GM13976 (cell line): ENCODE data around the gene RAP2A.
A peak's percentile ranks its signal among the peaks of the same experiment; 100 is the strongest.

Source experiments
- DNase-seq: peaks from one replicate; pipeline ENCODE4 v3.0.0; 2012; ENCODE audit warnings: low spot score
- in situ Hi-C: fragments of 300-500 bp; cut with MboI; formaldehyde crosslinking; loops from one replicate; pipeline ENCODE4 v1.12.0; 2022; ENCODE audit warnings: low sequenced_read_pairs, mixed read lengths, inconsistent platforms; ENCODE audit not compliant: unreplicated experiment
- TF ChIP-seq, protein P1 (sequence below): IDR thresholded peaks from 2 replicates; pipeline ENCODE4 v1.5.1; 2012; ENCODE audit warnings: borderline replicate concordance, mild to moderate bottlenecking; ENCODE audit not compliant: insufficient read depth; ENCODE audit errors: extremely low read depth, missing control alignments, control extremely low read depth

Gene RAP2A

GRCh38 chr13:97433727-97434396, at the start of gene RAP2A:
TSS of gene RAP2A (plus strand) at chr13:97434169. CDS start at chr13:97434471, 302 bp downstream.
- in situ Hi-C loops: loop anchor here (25.0 kb wide), 1 partner anchor 553 kb away; no protein-coding TSS in a partner anchor
- TF ChIP-seq, protein P1, sequence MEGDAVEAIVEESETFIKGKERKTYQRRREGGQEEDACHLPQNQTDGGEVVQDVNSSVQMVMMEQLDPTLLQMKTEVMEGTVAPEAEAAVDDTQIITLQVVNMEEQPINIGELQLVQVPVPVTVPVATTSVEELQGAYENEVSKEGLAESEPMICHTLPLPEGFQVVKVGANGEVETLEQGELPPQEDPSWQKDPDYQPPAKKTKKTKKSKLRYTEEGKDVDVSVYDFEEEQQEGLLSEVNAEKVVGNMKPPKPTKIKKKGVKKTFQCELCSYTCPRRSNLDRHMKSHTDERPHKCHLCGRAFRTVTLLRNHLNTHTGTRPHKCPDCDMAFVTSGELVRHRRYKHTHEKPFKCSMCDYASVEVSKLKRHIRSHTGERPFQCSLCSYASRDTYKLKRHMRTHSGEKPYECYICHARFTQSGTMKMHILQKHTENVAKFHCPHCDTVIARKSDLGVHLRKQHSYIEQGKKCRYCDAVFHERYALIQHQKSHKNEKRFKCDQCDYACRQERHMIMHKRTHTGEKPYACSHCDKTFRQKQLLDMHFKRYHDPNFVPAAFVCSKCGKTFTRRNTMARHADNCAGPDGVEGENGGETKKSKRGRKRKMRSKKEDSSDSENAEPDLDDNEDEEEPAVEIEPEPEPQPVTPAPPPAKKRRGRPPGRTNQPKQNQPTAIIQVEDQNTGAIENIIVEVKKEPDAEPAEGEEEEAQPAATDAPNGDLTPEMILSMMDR: peak; percentile 28

DNA sequence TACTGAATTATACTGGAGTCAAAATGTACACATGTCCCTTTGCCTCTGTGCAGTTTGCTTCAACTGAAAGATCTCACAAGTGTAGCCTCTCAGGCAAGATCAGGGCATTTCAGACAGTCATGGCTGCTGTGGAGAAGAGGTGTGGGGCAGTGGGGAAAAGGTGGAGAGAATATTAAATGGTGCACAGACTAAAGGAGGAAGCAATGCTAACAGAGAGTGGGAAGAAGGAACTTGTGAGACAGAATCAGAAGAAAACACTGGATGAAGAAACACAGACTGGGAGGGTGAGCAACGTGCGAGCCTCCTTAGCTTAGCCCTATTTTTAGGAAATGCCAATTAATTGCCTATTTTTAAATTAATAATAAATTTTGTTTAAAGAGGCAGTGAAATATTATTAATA, 49.6 kb upstream of the RAP2A start:
- DNase-seq: no peak
- in situ Hi-C loops: no loop called here
- TF ChIP-seq, protein P1: no peak

More at GRCh38 chr13:97433727-97434396, at the start of gene RAP2A:
- peak; percentile 85 for DNase-seq

- in situ Hi-C loops: no loop called here
- TF ChIP-seq, protein P1: no peak
- no peak for DNase-seq
Measured at GRCh38 chr13:97385146-97385545, 48.8 kb upstream of the RAP2A start.

DNA sequence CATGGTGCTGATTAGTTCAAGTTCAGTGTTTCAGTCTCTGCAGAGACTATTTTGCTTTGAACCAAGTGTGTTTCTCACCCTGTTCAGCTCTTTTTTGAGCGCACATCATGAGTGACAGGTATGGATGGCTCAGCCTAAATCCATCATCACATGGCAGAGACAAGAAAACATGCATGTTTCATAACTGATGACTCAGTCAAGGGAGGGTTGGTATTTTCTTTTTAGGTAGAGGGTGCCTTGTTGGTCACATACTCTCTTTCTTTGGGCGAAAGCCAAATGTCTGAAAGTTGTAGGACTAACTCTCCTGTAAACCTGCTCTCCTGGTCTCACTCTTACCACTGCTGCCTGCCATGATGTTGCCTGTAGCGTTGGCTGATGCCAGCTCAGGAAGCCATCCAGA, 48.1 kb upstream of the RAP2A start:
- DNase-seq: no peak
- in situ Hi-C loops: no loop called here
- TF ChIP-seq, protein P1: no peak

DNA sequence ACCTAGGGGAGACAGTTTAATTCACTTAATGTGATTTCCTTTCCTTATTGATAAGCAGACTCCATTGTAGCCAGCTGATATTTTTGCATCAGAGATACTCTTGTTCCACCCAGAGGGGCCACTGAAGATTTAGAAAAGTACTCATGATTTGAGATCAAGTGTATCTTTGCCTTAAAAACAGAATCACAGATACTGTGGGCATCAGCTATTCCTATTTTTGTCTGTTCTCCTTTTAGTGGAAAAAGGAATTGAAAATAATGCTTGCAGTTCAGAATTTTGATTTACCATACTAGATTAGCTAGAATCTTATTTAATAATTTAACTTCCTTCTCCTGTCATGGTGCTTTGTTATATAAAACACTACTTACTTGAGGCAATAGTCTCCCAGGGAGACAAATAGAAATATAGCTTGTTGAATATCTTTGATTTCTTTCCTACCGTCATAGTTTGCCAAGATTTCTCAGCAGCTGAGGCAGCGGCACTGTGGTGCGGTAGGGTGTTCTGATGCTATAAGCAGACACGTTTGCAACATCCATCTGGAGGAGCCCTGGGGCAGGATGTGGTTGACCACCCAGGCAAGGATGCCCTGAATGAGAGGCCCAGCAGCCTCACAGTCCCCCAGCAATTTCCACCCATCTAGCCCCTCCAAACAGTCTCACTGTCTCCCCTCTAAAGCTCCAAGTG, 47.0 kb upstream of the RAP2A start:
- TF ChIP-seq, protein P1: no peak
- in situ Hi-C loops: no loop called here
- DNase-seq: no peak

DNA sequence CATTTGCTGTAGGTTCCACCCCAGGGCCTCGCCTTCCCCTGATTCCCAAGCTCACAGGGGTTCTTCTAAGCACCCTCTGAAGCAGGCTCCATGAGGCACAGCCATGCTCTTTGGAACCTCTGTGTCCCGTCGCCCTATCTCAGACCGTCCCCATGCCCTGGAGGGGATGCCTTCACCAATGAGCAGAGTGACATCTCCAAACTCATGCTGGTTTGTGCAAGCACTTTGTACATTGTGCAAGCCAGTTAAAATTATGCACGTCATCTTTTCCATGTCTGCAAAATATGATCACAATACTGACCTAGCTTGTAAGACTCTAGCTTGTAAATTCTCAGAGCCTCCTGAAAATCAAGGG, 46.5 kb upstream of the RAP2A start:
- TF ChIP-seq, protein P1: no peak
- in situ Hi-C loops: no loop called here

More for the DNA sequence above, 46.5 kb upstream of the RAP2A start:
- no peak for DNase-seq
